Dedifferentiated amniotic fluid mesenchymal stem cell (primary cell): ENCODE results near the gene COL5A1.

Experiments
- DNase-seq: peaks from one replicate; pipeline ENCODE4 v3.0.0-alpha.2; 2016; ENCODE audit errors: extremely low spot score

The COL5A1 gene

DNA sequence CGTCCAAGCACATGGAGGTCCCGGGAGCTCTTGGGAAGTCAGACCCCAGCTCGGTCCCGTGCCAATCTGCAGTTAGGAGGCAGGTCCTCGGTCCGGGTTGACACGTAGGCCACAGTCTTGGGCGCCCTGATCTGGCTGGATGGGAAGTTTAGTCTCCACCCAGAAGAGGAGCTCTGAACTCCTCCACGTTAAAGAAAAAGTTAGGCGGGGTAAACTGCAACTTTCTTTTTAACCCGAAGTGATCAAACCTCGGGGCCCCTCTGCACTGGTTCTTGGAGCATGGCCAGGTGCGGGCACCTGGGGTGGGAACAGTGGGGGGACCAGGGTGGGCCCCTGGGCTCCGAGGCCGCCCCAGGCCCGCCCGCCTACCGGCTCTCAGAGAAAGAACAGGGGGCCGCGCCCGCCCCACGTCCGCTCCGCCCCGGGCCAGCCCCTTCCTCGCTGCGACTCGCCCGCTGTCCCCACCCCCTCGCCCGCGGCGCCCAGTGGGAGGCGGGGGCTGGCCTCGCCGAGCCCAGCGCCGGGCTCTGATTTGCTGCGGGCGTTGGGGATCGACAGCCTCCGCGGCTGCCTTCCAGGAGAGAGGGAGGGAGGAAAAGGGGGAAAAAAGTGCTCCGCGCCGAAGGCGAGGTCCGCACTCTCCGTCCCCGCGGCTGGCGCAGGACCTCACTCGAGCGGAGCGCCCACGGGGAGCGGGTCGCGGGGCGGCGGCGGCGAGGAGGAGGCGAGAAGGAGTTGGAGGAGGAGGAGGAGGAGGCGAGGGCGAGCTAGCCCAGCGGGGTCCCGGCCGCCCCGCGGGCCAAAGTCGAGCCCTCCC lies at the start of gene COL5A1:
Gene COL5A1, plus strand, starts transcription at position 631 of the 817 bp plus-strand sequence. CDS start 385 bp downstream, outside the sequence.
- DNase-seq: peak; percentile 94

DNA sequence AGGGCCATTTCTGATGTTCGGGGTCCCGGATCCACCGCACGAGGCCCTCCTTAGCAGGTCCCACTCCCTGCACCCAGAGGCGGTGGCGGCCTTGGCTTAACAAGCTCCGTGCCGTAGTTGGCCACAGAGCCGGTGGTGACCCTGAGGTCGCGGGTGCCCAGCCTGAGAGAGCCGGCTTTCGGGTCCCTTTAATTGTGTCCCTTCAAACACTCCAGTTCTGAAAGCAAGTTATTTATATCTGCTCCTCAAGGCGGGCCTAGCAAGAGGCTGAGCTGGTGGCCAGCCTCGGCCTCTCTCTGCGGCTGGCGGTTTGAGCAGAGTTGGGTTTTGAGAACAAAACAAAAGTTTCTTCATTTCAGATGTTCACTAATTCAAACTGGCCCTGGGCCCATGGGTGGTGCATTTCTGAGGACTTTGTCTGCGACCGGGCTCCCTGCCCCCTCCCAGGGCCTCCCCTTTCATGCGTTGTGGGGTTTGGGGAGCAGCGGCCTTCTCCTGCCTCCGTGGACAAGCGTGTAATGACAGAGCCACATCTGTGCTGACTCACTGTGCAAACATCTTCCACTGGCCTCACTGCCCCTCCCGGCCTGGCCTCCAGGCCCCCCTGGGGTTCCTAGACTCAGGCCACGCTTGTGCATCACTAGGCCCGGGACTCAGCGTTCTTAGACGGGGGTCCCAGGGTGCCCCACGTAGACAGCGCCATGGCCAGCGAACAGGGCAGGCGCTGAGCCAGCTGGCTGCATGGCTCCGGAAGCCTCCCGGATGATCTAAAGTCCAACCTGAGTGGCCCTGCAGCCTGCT lies 49.4 kb upstream of the COL5A1 start:
- DNase-seq: peak; percentile 83

DNA sequence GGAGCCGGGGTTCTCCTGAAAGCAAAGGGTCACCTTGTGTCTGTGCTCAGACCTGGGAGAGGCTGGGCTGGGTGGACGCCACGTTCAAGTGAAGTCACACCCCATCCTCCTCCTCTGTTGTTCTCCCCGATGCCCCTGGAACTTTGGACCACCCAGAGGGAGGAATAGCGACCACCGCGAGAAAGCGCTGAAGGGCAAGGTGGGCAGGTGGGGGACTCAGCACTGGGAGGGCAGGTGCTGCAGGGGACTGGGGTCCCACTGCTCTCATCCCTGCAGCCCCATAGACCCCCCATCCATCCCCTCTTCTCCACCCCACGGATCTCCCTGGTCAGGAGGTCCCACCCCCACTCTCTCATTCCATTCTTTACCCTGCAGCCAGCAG lies 48.8 kb upstream of the COL5A1 start:
- DNase-seq: no peak

DNA sequence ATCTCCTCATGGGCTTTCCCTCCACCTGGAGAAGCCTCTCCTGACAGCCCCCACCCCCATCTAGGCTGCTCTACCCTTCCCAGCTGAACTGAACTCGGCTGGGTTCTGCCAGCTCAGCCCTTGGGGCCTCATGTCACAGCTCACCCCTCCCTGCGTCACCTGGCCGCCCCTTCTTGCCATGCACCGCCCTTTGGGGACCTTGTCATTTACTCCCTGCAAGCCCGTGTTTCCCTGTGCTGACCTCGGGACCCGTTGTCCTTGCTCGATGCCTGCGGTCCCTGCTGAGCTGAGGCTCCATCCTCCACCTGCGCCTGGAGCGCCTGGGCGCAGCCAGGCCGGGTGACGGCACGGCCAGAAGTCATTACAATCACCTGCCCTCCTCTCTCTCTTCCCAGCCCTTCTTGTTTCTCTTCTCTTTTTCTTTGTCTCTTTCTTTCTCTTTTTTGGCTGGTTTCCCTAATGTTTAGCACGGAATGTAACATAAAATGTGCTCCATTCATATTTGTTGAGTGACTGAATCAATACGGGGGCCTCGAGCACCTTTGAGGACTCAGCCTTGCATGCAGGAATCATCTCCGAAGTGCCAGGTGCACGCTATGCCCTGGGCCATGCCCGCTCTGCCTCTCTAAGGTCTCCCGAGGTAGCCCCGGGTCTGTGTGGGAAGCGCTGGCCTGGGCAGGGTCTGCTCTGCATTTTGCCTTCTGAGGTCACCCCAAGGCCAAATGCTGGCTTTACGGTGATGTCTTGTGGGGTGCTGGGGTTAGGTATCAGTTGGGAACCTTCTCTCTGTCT lies 48.1 kb upstream of the COL5A1 start:
- DNase-seq: no peak

DNA sequence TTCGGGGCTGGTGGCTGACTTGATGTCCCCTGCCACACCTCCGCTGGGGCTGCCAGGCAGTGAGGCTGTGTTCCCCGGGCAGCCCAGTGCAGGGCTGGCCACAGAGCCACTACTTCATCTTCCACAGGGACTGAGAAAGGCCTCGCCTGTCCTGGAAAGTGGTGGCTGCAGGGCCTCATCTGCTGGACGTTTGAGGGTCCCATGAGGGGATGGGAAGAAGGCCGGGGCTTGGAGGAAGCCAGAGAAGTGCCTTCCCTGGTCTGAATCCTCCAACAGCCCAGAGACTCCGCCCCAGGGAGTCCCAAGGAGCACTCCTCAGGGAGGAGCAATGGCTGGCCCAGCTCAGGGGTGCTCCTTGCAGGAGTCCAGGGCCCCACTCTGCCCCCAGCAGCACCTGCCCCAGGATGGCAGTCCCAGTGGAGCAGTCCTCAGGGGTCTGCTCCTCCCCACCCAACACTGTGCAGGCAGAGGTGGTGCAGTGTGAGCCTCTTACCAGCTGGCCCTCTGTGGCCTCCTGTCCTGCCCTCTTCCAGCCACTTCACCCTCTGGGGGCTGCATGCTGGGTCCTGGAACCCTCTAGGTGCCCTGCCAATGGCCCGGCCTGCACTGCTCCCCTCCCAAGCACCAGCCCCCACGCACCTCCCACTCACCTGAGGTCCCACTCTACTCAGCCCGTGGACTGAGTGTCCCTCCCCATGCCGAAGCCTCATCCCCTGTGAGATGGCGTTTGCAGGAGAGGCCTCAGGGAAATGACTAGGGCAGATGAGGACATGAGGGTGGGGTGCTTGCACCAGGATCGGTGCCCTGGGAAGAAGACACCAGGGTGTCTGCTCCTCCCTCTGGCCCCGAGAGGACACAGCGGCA lies 47.3 kb upstream of the COL5A1 start:
- DNase-seq: no peak

DNA sequence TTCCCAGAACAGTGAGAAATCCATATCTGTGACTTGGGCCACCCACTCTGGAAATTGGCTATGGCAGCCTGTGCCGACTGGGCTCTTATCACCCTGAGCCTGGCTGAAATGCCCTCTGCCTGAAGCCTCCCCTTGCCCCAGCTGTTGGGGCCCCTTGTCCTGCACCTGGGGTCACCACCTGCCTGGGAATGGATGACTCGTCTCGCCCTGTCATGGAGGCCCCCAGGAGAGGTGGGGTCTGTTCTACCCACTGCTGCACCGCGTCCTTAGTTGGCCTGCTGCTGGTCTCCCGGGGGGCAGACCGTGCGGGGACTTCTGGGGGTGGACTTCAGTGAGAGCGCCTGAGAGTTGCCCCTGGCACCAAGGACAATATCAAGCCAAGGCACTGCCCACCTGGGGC lies 46.6 kb upstream of the COL5A1 start:
- DNase-seq: no peak

DNA sequence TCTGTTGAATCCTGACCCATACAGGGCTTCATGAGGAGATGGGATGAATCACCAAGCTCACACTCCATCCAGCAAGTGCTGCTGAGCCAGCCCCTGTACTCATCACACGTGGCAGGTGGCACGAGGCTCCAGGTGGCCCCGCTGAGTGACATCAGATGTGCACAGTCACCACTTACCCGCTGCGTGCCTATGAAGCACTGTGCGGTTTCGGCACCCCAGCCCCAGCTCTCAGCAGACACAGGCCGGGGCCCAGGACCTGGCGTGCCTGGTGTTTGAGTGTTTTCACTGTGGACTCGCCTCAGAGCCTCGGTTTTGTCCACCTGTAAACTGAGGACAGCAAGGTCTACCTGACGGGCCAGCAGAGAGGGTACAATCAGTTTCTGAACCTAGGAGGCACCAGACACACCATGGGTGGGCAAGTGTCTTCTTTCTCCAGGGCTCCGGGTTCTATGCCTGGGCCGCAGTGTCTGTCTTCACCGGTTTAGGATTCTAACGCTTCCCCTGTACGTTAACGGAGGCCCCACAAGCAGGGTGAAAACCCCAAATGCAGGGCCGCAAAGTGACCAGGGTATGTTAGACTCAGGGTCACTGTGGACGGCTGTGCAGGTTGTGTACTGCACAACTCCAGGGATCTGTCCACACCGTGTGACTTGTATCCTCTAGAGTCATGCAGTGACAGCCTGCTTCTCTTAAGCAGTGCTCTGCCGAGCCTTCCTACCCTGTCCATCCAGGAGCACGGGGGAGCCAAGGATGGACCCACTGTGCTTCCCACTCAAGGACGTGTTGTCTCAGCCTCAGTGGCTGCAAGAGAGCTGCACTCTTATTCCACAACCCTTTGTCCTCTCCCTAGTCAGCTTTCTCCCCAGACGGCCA lies 44.3 kb upstream of the COL5A1 start:
- DNase-seq: no peak

DNA sequence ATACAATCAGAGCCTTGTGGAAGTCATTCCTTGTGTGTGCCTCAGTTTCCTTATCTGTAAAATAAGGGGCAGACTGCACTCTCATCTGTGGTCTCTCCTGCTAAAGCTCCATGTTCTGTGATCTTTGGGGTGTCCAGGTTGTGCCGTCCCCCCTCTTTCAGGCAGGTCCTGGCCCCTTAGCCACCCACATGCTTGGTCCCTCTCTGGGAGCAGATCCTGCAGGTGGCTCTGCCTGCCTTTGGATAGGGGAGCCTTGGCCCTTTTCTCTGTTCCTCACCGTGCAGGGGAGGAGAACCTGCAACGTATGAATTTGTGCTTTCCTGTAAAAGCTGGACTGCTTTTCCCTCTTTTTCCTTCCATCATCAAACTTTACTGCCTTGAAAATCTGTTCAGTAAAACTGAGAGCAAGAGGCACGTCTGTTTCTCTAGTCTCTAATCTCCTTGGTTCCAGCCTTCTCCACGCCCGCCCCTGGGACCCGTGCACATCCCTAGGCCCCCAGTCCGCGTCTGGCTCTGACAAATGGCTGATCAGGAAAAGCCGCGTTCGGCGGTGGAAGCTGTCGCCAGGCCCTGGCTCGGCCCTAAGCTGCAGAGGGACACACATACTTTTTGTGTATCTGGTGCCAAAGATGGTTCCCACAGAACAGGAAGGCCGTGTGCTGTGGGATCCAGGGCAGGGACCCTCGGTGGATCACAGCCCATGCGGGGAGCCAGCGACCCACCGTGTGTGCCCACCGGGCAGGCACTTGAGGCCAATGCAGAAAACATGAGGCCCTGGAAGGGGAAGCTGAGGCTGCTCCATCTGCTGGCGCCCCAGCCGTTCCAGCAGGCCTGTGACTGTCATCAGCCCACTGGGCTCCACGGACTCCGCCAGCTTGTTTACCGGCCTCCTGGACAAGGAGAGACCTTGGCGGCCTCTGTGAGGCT lies 43.4 kb upstream of the COL5A1 start:
- no peak for DNase-seq

DNA sequence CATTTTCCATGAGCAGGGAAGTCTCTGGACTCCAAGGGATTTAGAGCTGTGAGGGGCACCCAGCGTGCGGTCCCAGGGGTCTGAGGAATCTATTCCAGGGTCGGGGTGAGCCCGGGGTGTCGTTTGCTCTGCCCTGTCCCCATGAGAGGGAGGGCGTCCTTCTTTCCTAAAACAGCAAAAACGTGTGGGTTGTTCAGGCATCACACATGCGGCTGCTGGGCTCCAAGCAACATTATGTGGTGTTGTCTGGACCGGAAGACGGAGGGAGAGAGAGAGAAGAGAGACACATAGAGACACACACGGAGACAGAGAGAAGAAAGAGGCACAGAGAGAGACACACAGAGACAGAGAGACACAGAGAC lies 42.7 kb upstream of the COL5A1 start:
- DNase-seq: no peak

DNA sequence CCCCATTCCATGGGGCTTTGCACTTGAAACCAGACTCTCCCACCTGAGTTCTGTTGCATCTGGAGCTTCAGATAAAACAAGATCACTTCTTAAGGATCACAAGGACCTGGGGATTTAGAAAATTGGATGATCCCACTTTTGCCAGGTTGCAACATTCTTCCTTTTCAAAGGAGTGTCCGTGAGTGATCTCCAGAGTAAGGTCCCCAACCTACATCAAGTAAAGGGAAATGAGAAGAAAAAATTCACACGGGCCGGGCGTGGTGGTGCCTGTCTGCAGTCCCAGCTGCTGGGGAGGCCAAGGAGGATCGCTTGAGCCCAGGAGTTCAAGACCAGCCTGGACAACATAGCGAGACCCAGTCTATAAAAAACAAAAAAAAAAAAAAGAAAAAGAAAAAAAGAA lies 41.2 kb upstream of the COL5A1 start:
- DNase-seq: no peak

DNA sequence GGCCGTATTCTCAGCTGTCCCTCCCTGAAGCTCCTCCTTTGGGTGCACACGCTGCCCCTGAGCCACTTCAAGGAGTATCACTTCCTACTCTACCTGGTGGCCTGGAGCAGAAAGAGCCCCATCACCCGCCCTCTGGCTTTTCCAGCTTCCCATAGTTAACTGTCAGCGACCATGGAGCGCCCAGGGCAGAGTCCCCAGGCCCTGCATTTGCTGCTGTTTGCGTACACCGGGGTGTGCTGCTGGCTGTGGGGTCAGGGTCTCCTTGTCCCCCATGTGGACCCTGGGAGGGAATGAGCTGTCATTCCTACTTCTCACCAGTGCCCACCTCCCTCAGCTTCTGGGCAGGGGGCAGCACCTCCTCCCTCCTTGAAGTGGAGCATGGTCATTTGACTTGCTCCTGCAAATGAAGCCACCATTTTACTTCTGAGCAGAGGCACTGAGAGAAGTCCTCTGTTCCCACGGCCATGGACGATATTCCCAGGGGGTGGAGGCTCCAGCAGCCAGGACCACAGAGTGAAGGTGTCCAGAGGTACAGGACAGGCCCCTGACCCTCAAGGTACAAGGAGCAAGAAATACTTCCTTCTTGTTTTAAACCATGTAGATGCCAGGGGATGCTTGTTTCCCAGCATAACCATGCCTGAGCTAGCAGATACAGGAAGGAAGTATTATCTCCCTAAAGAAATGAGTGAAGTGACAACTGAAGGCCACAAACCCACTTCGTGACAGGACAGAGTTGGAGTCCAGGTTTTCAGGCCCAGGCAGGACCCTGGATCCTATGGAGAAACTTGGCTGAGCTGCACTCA lies 40.6 kb upstream of the COL5A1 start:
- DNase-seq: no peak

DNA sequence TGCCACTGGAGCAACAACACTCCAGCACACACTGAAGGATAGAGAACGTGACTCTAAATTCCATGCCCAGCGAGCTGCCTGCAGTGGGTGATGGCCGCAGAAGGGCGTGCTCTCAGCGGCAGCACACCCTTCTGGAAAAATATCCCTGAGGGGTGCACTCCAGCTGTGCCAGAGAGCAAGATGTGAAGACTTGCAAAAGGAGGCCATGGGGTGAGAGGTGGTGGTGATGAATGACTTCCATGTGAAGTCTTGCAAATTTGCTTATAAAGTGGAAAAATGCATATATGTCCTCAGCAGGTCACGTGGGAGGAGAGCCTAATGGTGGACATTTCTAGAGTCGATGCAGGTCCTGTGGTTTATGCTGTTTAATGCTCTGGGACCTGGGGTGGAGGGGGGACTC lies 39.8 kb upstream of the COL5A1 start:
- DNase-seq: no peak

DNA sequence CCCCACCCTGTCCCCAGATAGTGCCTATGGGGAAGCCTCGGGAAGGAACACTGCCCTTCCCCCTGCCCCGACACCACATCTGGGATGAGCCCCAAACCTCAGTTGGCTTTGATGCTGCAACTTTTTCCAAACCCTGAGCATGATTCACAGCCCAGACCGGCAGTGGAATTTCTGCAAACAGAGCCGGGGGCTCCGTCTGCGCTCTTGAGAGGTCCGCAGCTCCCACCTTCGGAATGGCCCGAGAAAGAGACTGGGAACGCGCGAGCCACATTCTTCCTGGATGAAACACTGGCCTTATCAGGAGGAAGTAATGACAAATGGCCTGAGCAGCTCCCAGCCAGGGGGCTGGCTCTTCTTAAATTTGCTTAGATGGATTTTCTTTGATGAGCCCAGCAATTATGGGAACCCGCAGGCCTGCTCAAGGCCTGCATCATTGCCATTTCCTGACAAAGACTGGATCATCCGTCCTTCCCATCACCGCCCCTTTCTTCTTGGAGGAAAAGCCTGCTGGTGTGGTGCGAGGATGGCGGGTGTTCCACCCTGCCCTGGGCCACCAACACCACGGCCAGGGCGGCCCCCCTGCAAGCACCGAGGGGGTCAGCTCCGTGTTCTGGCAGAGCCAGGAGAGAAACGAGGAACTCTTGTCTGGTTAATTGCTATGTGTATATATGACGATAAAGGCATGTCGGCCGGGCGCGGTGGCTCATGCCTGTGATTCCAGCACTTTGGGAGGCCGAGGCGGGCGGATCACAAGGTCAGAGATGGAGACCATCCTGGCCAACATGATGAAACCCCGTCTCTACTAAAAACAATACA lies 38.8 kb upstream of the COL5A1 start:
- peak; percentile 94 for DNase-seq

DNA sequence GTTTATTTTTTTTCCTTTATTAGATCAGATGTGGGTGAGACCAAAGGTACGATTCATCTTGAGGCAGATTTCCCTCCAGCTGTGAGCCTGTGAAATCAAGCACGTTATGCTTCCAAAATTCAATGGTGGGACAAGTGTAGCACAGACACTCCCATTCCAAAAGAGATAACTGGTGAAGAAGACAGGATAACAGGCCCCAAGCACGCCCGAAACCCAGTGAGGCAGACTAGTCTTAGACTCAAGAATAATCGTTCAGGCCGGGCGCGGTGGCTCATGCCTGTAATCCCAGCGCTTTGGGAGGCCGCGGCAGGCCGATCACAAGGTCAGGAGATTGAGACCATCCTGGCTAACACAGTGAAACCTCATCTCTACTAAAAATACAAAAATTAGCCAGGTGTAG lies 36.8 kb upstream of the COL5A1 start:
- no peak for DNase-seq

DNA sequence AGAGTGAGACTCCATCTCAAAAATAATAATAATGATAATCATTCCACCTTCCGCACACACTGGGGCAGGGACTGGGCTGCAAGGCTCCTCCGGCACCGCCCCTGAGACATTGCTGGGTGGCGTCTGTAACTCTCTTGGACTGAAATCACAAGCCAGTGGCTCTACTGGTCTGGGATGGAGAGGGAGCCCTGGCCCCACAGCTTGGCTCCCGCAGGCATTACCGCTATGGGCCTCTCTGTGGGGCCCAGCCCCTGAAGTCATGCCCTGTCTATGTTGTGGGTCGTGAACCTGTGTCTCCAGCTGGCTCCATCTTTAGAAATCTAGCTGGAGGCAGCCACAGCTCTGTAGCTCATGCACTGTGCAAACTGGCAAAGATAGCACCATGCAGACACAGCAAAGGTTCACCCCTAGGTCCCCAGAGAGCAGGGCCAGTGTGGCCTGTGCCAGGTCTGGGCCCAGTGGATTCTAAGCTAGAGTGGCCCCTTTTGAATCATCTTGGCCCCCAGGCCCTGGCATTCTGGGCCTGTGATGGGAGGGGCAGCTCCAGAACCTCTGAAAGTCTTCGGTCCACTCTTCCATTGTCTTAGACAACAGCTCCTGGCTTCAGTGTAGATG lies 36.1 kb upstream of the COL5A1 start:
- DNase-seq: no peak

DNA sequence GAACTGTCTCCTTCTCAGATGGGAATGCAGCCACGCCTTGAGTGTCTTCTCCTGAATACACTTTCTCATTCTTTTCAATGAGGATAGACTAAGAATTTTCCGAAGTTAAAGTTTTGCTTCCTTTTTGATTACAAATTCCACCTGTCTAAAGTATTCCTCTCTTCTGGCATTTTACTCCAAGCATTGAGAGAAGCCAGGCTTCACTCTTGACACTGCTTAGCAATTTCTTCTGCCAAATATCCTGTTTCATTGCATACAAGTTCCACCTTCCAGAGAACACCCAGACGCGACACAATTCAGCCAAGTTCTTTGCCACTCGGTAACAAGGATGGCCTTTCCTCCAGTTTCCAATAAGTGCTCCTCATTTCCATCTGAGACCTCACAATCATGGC lies 35.6 kb upstream of the COL5A1 start:
- DNase-seq: no peak
